NCI-H146 treated with DMSO at 0.1 percent for 48 hours (cell line): Measurements from ENCODE around the gene MCM6.
A peak's percentile ranks its signal among the peaks of the same experiment; 100 is the strongest.
"Not testable (repeated sequence)": the region's sequence is repeated elsewhere in the genome, so short reads cannot be mapped to it uniquely, and the experiment has no call there.

Experiments
- DNase-seq: peaks from one replicate; lab custom pipeline; 2025; ENCODE audit not compliant: unreplicated experiment; lab: John Stamatoyannopoulos, UW

Gene MCM6

GRCh38 chr2:135822855-135823254 is 53.4 kb downstream of the MCM6 start:
- DNase-seq, result no peak

- DNase-seq, result no peak
Observed at GRCh38 chr2:135821190-135821589, 55.1 kb downstream of the MCM6 start.

GRCh38 chr2:135820003-135820618 is 56.1 kb downstream of the MCM6 start:
- no peak for DNase-seq

GRCh38 chr2:135818937-135819610 is 57.2 kb downstream of the MCM6 start:
- DNase-seq, result no peak

GRCh38 chr2:135817951-135818350 is 58.3 kb downstream of the MCM6 start:
- no peak for DNase-seq

GRCh38 chr2:135817466-135817865 is 58.8 kb downstream of the MCM6 start:
- DNase-seq, result no peak

- no peak for DNase-seq
Observed at GRCh38 chr2:135815269-135815668, 61.0 kb downstream of the MCM6 start.

GRCh38 chr2:135812907-135813511 is 63.2 kb downstream of the MCM6 start:
- DNase-seq, result no peak

- not testable (repeated sequence) for DNase-seq
Observed at GRCh38 chr2:135807874-135808273, 68.4 kb downstream of the MCM6 start.

- DNase-seq, result no peak
Observed at GRCh38 chr2:135803278-135803677, 73.0 kb downstream of the MCM6 start.

GRCh38 chr2:135802350-135802749 is 73.9 kb downstream of the MCM6 start:
- DNase-seq, result no peak

- no peak for DNase-seq
Observed at GRCh38 chr2:135800513-135801460, 75.5 kb downstream of the MCM6 start.

GRCh38 chr2:135799738-135800137 is 76.5 kb downstream of the MCM6 start:
- DNase-seq, result no peak

GRCh38 chr2:135798762-135799161 is 77.5 kb downstream of the MCM6 start:
- DNase-seq, result no peak

- no peak for DNase-seq
Observed at GRCh38 chr2:135798275-135798705, 78.0 kb downstream of the MCM6 start.

- DNase-seq, result peak; percentile 65
Observed at GRCh38 chr2:135797497-135798274, 78.6 kb downstream of the MCM6 start.

GRCh38 chr2:135796606-135797005 is 79.6 kb downstream of the MCM6 start:
- no peak for DNase-seq

GRCh38 chr2:135795641-135796040 is 80.6 kb downstream of the MCM6 start:
- DNase-seq, result not testable (repeated sequence)

GRCh38 chr2:135792401-135793150 is 83.7 kb downstream of the MCM6 start:
- DNase-seq, result no peak
